KMS-11 (cell line): ENCODE measurements around the gene PLEKHM2.

ENCODE experiments used
- H2AFZ ChIP-seq: fragments of 200-600 bp; sonication (generic); 2 replicates; pipeline ENCODE4 v1.6.1; 2016; ENCODE audit warnings: antibody characterized with exemption, mixed run types, low read depth
- H3K27ac ChIP-seq: fragments of 200-600 bp; sonication (generic); 2 replicates; pipeline ENCODE4 v1.6.1; 2016; ENCODE audit warnings: mild to moderate bottlenecking, mixed run types
- H3K27me3 ChIP-seq: fragments of 200-600 bp; sonication (generic); 2 replicates; pipeline ENCODE4 v1.6.1; 2017; ENCODE audit warnings: mild to moderate bottlenecking, low read depth, mixed run types, moderate library complexity; ENCODE audit not compliant: insufficient read depth
- H3K36me3 ChIP-seq: fragments of 200-600 bp; sonication (generic); 2 replicates; pipeline ENCODE4 v1.6.1; 2017; ENCODE audit warnings: mild to moderate bottlenecking, mixed run types; ENCODE audit not compliant: insufficient read depth
- H3K4me1 ChIP-seq: fragments of 200-600 bp; sonication (generic); 2 replicates; pipeline ENCODE4 v1.6.1; 2016; ENCODE audit warnings: mild to moderate bottlenecking, low read depth, mixed run types; ENCODE audit not compliant: poor library complexity, severe bottlenecking
- H3K4me2 ChIP-seq: fragments of 200-600 bp; sonication (generic); 2 replicates; pipeline ENCODE4 v1.7.0; 2016; ENCODE audit warnings: mild to moderate bottlenecking, mixed run types
- H3K4me3 ChIP-seq: fragments of 200-600 bp; sonication (generic); IDR thresholded peaks from 2 replicates; pipeline ENCODE4 v1.6.1; 2017; ENCODE audit warnings: low read depth, low read length, mixed read lengths; ENCODE audit not compliant: insufficient read depth
- H3K79me2 ChIP-seq: fragments of 200-600 bp; sonication (generic); 2 replicates; pipeline ENCODE4 v1.6.1; 2016; ENCODE audit warnings: low read depth, mixed run types; ENCODE audit not compliant: insufficient read depth
- H3K9ac ChIP-seq: fragments of 200-600 bp; sonication (generic); 2 replicates; pipeline ENCODE4 v1.6.1; 2016; ENCODE audit warnings: mild to moderate bottlenecking, mixed run types
- H4K20me1 ChIP-seq: fragments of 200-600 bp; sonication (generic); 2 replicates; pipeline ENCODE4 v1.6.1; 2016; ENCODE audit warnings: mild to moderate bottlenecking, mixed run types; ENCODE audit not compliant: insufficient read depth
- TF ChIP-seq, protein P1 (sequence below): fragments of 200-600 bp; sonication (generic); conservative IDR thresholded peaks from 2 replicates; pipeline ENCODE4 v1.6.1; 2017; ENCODE audit warnings: low read depth, mild to moderate bottlenecking, antibody characterized with exemption, low read length, moderate library complexity, mixed read lengths

PLEKHM2 gene

DNA sequence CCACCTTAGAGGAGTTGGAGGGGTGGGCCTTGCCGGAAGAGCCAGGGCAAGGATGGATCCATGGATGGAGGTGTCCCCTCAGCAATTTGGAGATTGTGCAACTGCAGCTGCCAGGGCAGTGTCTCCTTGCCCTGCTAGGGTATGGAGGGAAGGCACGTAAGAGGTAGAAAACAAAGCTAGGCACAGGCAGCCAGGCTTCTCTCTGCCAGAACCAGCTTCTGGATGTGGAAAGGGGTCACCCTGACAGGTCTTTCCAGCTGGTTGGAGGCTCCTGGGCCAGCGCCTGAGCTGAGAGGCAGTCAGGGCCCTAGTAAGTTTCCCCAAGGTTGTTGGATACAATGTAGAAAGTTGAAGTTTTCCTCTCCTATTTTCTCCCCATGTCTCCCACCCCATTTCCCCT lies 36.7 kb downstream of the PLEKHM2 start:
- Histone ChIP-seq H3K27me3 (no peaks in the 10 kb centered on the region), H2AFZ (no peak overlapping the region), H3K27ac (no peak overlapping the region), H3K4me3 (no peak overlapping the region), H4K20me1 (no peaks in the 10 kb centered on the region), H3K4me1 (no peaks in the 10 kb centered on the region), H3K79me2 (no peaks in the 10 kb centered on the region), H3K9ac (no peak overlapping the region), H3K4me2 (no peak overlapping the region), H3K36me3 (peaks cover 3% of the 10 kb centered on the region; the same call in 1 of the 2 replicates)
- TF ChIP-seq, protein P1, sequence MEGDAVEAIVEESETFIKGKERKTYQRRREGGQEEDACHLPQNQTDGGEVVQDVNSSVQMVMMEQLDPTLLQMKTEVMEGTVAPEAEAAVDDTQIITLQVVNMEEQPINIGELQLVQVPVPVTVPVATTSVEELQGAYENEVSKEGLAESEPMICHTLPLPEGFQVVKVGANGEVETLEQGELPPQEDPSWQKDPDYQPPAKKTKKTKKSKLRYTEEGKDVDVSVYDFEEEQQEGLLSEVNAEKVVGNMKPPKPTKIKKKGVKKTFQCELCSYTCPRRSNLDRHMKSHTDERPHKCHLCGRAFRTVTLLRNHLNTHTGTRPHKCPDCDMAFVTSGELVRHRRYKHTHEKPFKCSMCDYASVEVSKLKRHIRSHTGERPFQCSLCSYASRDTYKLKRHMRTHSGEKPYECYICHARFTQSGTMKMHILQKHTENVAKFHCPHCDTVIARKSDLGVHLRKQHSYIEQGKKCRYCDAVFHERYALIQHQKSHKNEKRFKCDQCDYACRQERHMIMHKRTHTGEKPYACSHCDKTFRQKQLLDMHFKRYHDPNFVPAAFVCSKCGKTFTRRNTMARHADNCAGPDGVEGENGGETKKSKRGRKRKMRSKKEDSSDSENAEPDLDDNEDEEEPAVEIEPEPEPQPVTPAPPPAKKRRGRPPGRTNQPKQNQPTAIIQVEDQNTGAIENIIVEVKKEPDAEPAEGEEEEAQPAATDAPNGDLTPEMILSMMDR: no peak

DNA sequence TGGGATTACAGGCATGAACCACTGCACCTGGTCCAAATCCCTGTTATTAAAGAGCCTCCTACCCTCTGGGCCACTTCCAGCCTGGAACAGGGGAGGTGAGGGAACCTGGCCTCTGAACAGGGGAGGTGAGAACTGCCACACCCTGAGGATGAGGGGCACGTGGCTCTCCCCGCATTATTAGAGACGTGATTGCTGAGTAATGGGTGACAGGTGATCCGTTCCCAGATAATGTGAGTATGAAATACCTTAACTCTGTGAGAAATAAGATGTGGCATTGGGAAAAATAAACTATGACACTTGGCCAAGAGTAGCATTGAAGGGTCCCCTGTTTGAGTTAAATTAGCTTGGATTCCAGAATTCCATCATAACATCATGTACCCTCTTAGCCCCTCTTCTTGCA lies 38.3 kb downstream of the PLEKHM2 start:
- 0 out of 2 replicates have a peak, but pooled peaks cover 2% of the 10 kb centered on the region for H3K36me3 ChIP-seq
- H3K4me1 ChIP-seq: no peaks in the 10 kb centered on the region
- no peaks in the 10 kb centered on the region for H4K20me1 ChIP-seq
- TF ChIP-seq, protein P1: no peak
- H3K27ac ChIP-seq: no peak overlapping the region
- H3K9ac ChIP-seq: no peak overlapping the region
- no peaks in the 10 kb centered on the region for H3K79me2 ChIP-seq
- H3K4me3 ChIP-seq: no peak overlapping the region
- no peak overlapping the region for H3K4me2 ChIP-seq
- H3K27me3 ChIP-seq: no peaks in the 10 kb centered on the region
- H2AFZ ChIP-seq: no peak overlapping the region

DNA sequence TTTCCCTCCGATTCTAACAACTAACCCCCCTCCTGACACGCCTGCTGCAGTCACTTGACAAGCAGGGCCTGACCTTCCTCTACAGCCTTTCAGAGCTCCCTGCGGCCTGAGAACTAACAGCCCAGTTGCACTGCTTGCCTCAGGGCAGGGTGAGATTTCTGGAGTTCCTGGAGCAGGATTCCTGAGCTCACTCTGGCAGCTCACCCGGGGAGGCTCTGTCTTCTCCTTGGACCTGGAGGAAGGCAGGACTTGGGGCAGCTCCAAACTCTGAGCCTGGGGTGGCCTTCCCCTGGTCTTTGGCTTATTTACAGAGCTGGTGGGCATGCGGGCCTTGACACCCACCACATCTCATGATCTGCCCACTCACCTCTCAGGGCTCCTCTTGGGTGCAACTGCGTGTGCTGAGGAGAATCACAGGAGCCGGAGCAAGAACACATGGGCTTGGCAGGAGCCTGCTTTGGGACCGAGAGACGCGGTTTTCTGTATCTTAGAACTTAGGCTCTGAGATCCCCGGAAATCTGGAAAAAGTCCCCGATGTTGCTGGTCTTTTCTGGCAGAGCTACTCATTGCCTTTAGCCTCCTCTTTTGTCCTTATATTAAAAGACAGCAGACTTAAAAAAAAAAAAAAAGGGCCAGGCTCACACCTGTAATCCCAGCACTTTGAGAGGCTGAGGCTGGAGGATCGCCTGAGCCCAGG lies 38.9 kb downstream of the PLEKHM2 start:
- no peak overlapping the region for H3K9ac ChIP-seq
- H3K36me3 ChIP-seq: 0 out of 2 replicates have a peak, but pooled peaks cover 4% of the 10 kb centered on the region
- H3K27ac ChIP-seq: no peak overlapping the region

GRCh38 chr1:15723631-15724246 lies 39.6 kb downstream of the PLEKHM2 start:
- H3K36me3 ChIP-seq: 0 out of 2 replicates have a peak, but pooled peaks cover 4% of the 10 kb centered on the region
- H3K4me3 ChIP-seq: no peak overlapping the region
- no peaks in the 10 kb centered on the region for H4K20me1 ChIP-seq
- H3K27me3 ChIP-seq: no peaks in the 10 kb centered on the region
- no peak overlapping the region for H3K4me2 ChIP-seq
- H3K9ac ChIP-seq: no peak overlapping the region
- H3K79me2 ChIP-seq: no peaks in the 10 kb centered on the region
- no peak overlapping the region for H2AFZ ChIP-seq
- no peaks in the 10 kb centered on the region for H3K4me1 ChIP-seq
- no peak overlapping the region for H3K27ac ChIP-seq
- TF ChIP-seq, protein P1: no peak

More for the DNA sequence above, 38.9 kb downstream of the PLEKHM2 start:
- Histone ChIP-seq H3K4me2 (no peak overlapping the region), H4K20me1 (no peaks in the 10 kb centered on the region), H2AFZ (no peak overlapping the region), H3K79me2 (no peaks in the 10 kb centered on the region), H3K4me1 (no peaks in the 10 kb centered on the region), H3K4me3 (no peak overlapping the region), H3K27me3 (no peaks in the 10 kb centered on the region)
- TF ChIP-seq, protein P1: no peak
